ENCODE measurements around the gene SERPINA5.
"Not testable (repeated sequence)": the region's sequence is repeated elsewhere in the genome, so short reads cannot be mapped to it uniquely, and the experiment has no call there.

Gene SERPINA5

GRCh38 chr14:94624537-94625352, 43.5 kb downstream of the SERPINA5 start:
- no peak for DNase-seq

GRCh38 chr14:94625353-94625635, 44.1 kb downstream of the SERPINA5 start:
- no peak for DNase-seq

- no peak for DNase-seq
Observed at GRCh38 chr14:94628578-94628977, 47.4 kb downstream of the SERPINA5 start.

- no peak for DNase-seq
Observed at GRCh38 chr14:94630396-94630795, 49.2 kb downstream of the SERPINA5 start.

GRCh38 chr14:94631050-94631449, 49.8 kb downstream of the SERPINA5 start:
- DNase-seq = no peak

- DNase-seq = no peak
Observed at GRCh38 chr14:94631536-94632304, 50.5 kb downstream of the SERPINA5 start.

- no peak for DNase-seq
Observed at GRCh38 chr14:94632305-94632590, 51.0 kb downstream of the SERPINA5 start.

GRCh38 chr14:94633121-94633520, 51.9 kb downstream of the SERPINA5 start:
- DNase-seq = no peak

GRCh38 chr14:94635154-94635553, 53.9 kb downstream of the SERPINA5 start:
- DNase-seq = no peak

- no peak for DNase-seq
Observed at GRCh38 chr14:94636744-94637412, 55.7 kb downstream of the SERPINA5 start.

GRCh38 chr14:94637814-94638213, 56.6 kb downstream of the SERPINA5 start:
- DNase-seq = not testable (repeated sequence)

- no peak for DNase-seq
Observed at GRCh38 chr14:94638339-94638738, 57.1 kb downstream of the SERPINA5 start.

- no peak for DNase-seq
Observed at GRCh38 chr14:94638961-94639817, 58.0 kb downstream of the SERPINA5 start.

- no peak for DNase-seq
Observed at GRCh38 chr14:94640721-94641631, 59.8 kb downstream of the SERPINA5 start.

GRCh38 chr14:94641632-94641955, 60.4 kb downstream of the SERPINA5 start:
- no peak for DNase-seq

All from CD4-positive, alpha-beta T cell treated with Interferon gamma for 1 hour (primary cell).